GM15510 (cell line): ENCODE results near the gene ATP5PF.

Source experiments
- POLR2A ChIP-seq: IDR thresholded peaks from 3 replicates; pipeline ENCODE4 v1.6.1; 2011; ENCODE audit warnings: borderline replicate concordance; ENCODE audit not compliant: insufficient read length; ENCODE audit errors: extremely low read depth

ATP5PF gene

GRCh38 chr21:25735646-25736597, 1.2 kb upstream of the ATP5PF start:
- no peak for TF ChIP-seq POLR2A

GRCh38 chr21:25734654-25734903, 125 bp downstream of the ATP5PF start:
- peak; percentile 94 for TF ChIP-seq POLR2A

GRCh38 chr21:25733859-25734653, 648 bp downstream of the ATP5PF start:
- no peak for TF ChIP-seq POLR2A

- no peak for TF ChIP-seq POLR2A
Observed at GRCh38 chr21:25732091-25732760, 2.5 kb downstream of the ATP5PF start.

- no peak for TF ChIP-seq POLR2A
Observed at GRCh38 chr21:25722631-25723030, 12.1 kb downstream of the ATP5PF start.

- no peak for TF ChIP-seq POLR2A
Observed at GRCh38 chr21:25721987-25722386, 12.7 kb downstream of the ATP5PF start.

GRCh38 chr21:25717491-25718147, 17.1 kb downstream of the ATP5PF start:
- no peak for TF ChIP-seq POLR2A

- TF ChIP-seq POLR2A, result no peak
Observed at GRCh38 chr21:25710550-25710949, 24.2 kb downstream of the ATP5PF start.

- no peak for TF ChIP-seq POLR2A
Observed at GRCh38 chr21:25709684-25710265, 24.9 kb downstream of the ATP5PF start.

- TF ChIP-seq POLR2A, result no peak
Observed at GRCh38 chr21:25708467-25709065, 26.1 kb downstream of the ATP5PF start.

- no peak for TF ChIP-seq POLR2A
Observed at GRCh38 chr21:25701529-25701928, 33.2 kb downstream of the ATP5PF start.

- TF ChIP-seq POLR2A, result no peak
Observed at GRCh38 chr21:25700741-25701140, 34.0 kb downstream of the ATP5PF start.

- no peak for TF ChIP-seq POLR2A
Observed at GRCh38 chr21:25691976-25692375, 42.7 kb downstream of the ATP5PF start.

GRCh38 chr21:25689226-25689625, 45.5 kb downstream of the ATP5PF start:
- no peak for TF ChIP-seq POLR2A
